NCI-H748 treated with DMSO at 0.1 percent for 48 hours (cell line): ENCODE data around the gene GMDS.
"Not testable (repeated sequence)": the region's sequence is repeated elsewhere in the genome, so short reads cannot be mapped to it uniquely, and the experiment has no call there.

ENCODE experiments used
- DNase-seq: peaks from one replicate; lab custom pipeline; 2025; lab: John Stamatoyannopoulos, UW

The GMDS gene

GRCh38 chr6:1686117-1687098, 559.0 kb downstream of the GMDS start:
- DNase-seq = peak; percentile 62

- DNase-seq = peak; percentile 57
Observed at GRCh38 chr6:1679688-1680068, 565.7 kb downstream of the GMDS start.

- no peak for DNase-seq
Observed at GRCh38 chr6:1679031-1679687, 566.2 kb downstream of the GMDS start.

- no peak for DNase-seq
Observed at GRCh38 chr6:1678201-1678600, 567.2 kb downstream of the GMDS start.

GRCh38 chr6:1672379-1672778, 573.0 kb downstream of the GMDS start:
- no peak for DNase-seq

- no peak for DNase-seq
Observed at GRCh38 chr6:1670711-1671462, 574.5 kb downstream of the GMDS start.

GRCh38 chr6:1669996-1670395, 575.4 kb downstream of the GMDS start:
- DNase-seq = no peak

GRCh38 chr6:1668456-1668855, 576.9 kb downstream of the GMDS start:
- not testable (repeated sequence) for DNase-seq

- DNase-seq = no peak
Observed at GRCh38 chr6:1667805-1668175, 577.6 kb downstream of the GMDS start.

GRCh38 chr6:1667012-1667804, 578.2 kb downstream of the GMDS start:
- no peak for DNase-seq

- no peak for DNase-seq
Observed at GRCh38 chr6:1665214-1665613, 580.2 kb downstream of the GMDS start.

GRCh38 chr6:1664329-1664728, 581.1 kb downstream of the GMDS start:
- DNase-seq = no peak

- DNase-seq = no peak
Observed at GRCh38 chr6:1663511-1663910, 581.9 kb downstream of the GMDS start.

GRCh38 chr6:1662534-1662933, 582.9 kb downstream of the GMDS start:
- DNase-seq = no peak

- no peak for DNase-seq
Observed at GRCh38 chr6:1659816-1660215, 585.6 kb downstream of the GMDS start.

- DNase-seq = no peak
Observed at GRCh38 chr6:1658212-1659005, 587.0 kb downstream of the GMDS start.

GRCh38 chr6:1657771-1658165, 587.6 kb downstream of the GMDS start:
- DNase-seq = no peak

- no peak for DNase-seq
Observed at GRCh38 chr6:1657116-1657770, 588.2 kb downstream of the GMDS start.

- DNase-seq = no peak
Observed at GRCh38 chr6:1654054-1654453, 591.4 kb downstream of the GMDS start.

- no peak for DNase-seq
Observed at GRCh38 chr6:1652842-1653241, 592.6 kb downstream of the GMDS start.
